ENCODE results near the gene C16orf90. TPM values are rescaled to one million over a fixed set of nuclear protein-coding genes. Genes with fewer than 3 reads are reported as not detected.

Gene C16orf90
- total RNA-seq, 1 experiment from 2014 or later, result not detected

- H3K4me3 Mint-ChIP-seq (ENCODE audit: unreplicated experiment), result no peak overlapping the region
- POLR2A ChIA-PET, result no interaction called here
- no peaks in the 10 kb centered on the region for H3K9me3 Mint-ChIP-seq (ENCODE audit: unreplicated experiment)
- H3K36me3 Mint-ChIP-seq (ENCODE audit: insufficient read depth, unreplicated experiment), result peaks cover 6% of the 10 kb centered on the region
- peaks cover 14% of the 10 kb centered on the region for H3K4me1 Mint-ChIP-seq (ENCODE audit: insufficient read depth, unreplicated experiment)
- no TSS peak for BruUV-seq (replicated peaks)
- no peak for DNase-seq (ENCODE audit: unreplicated experiment)
- intact Hi-C loops (cut with micrococcal nuclease), result no loop called here
- H3K27ac Mint-ChIP-seq (ENCODE audit: low read depth, unreplicated experiment), result no peak overlapping the region
- TF ChIP-seq CTCF (IDR thresholded peaks at IDR 0.05; ENCODE audit: unreplicated experiment), result no peak
- CTCF ChIA-PET, result no interaction called here
- H3K27me3 Mint-ChIP-seq (ENCODE audit: insufficient read depth, unreplicated experiment), result no peaks in the 10 kb centered on the region
Observed at GRCh38 chr16:3465301-3465700, 30.0 kb downstream of the C16orf90 start.

- Mint-ChIP-seq H3K4me3 (ENCODE audit: unreplicated experiment) (no peak overlapping the region), H3K36me3 (ENCODE audit: insufficient read depth, unreplicated experiment) (peaks cover 17% of the 10 kb centered on the region), H3K9me3 (ENCODE audit: unreplicated experiment) (no peaks in the 10 kb centered on the region), H3K27me3 (ENCODE audit: insufficient read depth, unreplicated experiment) (no peaks in the 10 kb centered on the region), H3K4me1 (ENCODE audit: insufficient read depth, unreplicated experiment) (peaks cover 28% of the 10 kb centered on the region), H3K27ac (ENCODE audit: low read depth, unreplicated experiment) (no peak overlapping the region)
- TF ChIP-seq CTCF (IDR thresholded peaks at IDR 0.05; ENCODE audit: unreplicated experiment), result no peak
- no peak for DNase-seq (ENCODE audit: unreplicated experiment)
- BruUV-seq (replicated peaks), result no TSS peak
- ChIA-PET POLR2A (interaction anchor here (1.2 kb wide), 1 partner anchor 17 kb away, joined by 3 read pairs; the partner anchor contains the start of gene NAA60), CTCF (interaction anchor here (0.6 kb wide), 1 partner anchor 17 kb away, joined by 3 read pairs; the partner anchor contains the start of gene NAA60)
- intact Hi-C loops (cut with micrococcal nuclease), result no loop called here
Observed at GRCh38 chr16:3461151-3461550, 34.1 kb downstream of the C16orf90 start.

GRCh38 chr16:3460585-3460984, 34.7 kb downstream of the C16orf90 start:
- peaks cover 17% of the 10 kb centered on the region for H3K36me3 Mint-ChIP-seq (ENCODE audit: insufficient read depth, unreplicated experiment)
- ChIA-PET CTCF (interaction anchor here (0.6 kb wide), 1 partner anchor 17 kb away, joined by 3 read pairs; the partner anchor contains the start of gene NAA60), POLR2A (interaction anchor here (2.5 kb wide), 1 partner anchor 17 kb away, joined by 12 read pairs; the partner anchor contains the start of genes NAA60 and ZNF597)
- BruUV-seq (replicated peaks), result no TSS peak
- DNase-seq (ENCODE audit: unreplicated experiment), result no peak
- intact Hi-C loops (cut with micrococcal nuclease), result no loop called here
- no peaks in the 10 kb centered on the region for H3K9me3 Mint-ChIP-seq (ENCODE audit: unreplicated experiment)
- peaks cover 31% of the 10 kb centered on the region for H3K4me1 Mint-ChIP-seq (ENCODE audit: insufficient read depth, unreplicated experiment)
- TF ChIP-seq CTCF (IDR thresholded peaks at IDR 0.05; ENCODE audit: unreplicated experiment), result no peak
- no peaks in the 10 kb centered on the region for H3K27me3 Mint-ChIP-seq (ENCODE audit: insufficient read depth, unreplicated experiment)
- H3K4me3 Mint-ChIP-seq (ENCODE audit: unreplicated experiment), result no peak overlapping the region
- H3K27ac Mint-ChIP-seq (ENCODE audit: low read depth, unreplicated experiment), result no peak overlapping the region

- ChIA-PET POLR2A (interaction anchor here (0.5 to 2.5 kb wide), 3 partner anchors 16 to 187 kb away, joined by 3 to 12 read pairs (median 5); partner anchors contain the start of genes NAA60, ZNF263 and ZNF597), CTCF (interaction anchor here (0.5 kb wide), 1 partner anchor 298 kb away, joined by 3 read pairs; no protein-coding TSS in a partner anchor)
- Mint-ChIP-seq H3K27me3 (ENCODE audit: insufficient read depth, unreplicated experiment) (no peaks in the 10 kb centered on the region), H3K4me3 (ENCODE audit: unreplicated experiment) (no peak overlapping the region), H3K27ac (ENCODE audit: low read depth, unreplicated experiment) (no peak overlapping the region), H3K4me1 (ENCODE audit: insufficient read depth, unreplicated experiment) (peaks cover 31% of the 10 kb centered on the region), H3K9me3 (ENCODE audit: unreplicated experiment) (no peaks in the 10 kb centered on the region), H3K36me3 (ENCODE audit: insufficient read depth, unreplicated experiment) (peaks cover 17% of the 10 kb centered on the region)
- TF ChIP-seq CTCF (IDR thresholded peaks at IDR 0.05; ENCODE audit: unreplicated experiment), result no peak
- no TSS peak for BruUV-seq (replicated peaks)
- intact Hi-C loops (cut with micrococcal nuclease), result no loop called here
- DNase-seq (ENCODE audit: unreplicated experiment), result no peak
Observed at GRCh38 chr16:3460121-3460520, 35.2 kb downstream of the C16orf90 start.

Measured in MCF 10A (cell line).